PC-3 (cell line): ENCODE data around the gene FBXO2.

ENCODE experiments used
- CTCF ChIP-seq: fragments of 300-600 bp; sonication (generic); conservative IDR thresholded peaks from 2 replicates; pipeline ENCODE4 v1.5.1; 2017; ENCODE audit warnings: antibody characterized with exemption, low read depth, mild to moderate bottlenecking, low read length
- EZH2 ChIP-seq: fragments of 300-600 bp; sonication (generic); IDR thresholded peaks from one replicate; pipeline ENCODE4 v1.6.1; 2017; ENCODE audit warnings: antibody characterized with exemption, mild to moderate bottlenecking, low read length; ENCODE audit not compliant: unreplicated experiment

DNA sequence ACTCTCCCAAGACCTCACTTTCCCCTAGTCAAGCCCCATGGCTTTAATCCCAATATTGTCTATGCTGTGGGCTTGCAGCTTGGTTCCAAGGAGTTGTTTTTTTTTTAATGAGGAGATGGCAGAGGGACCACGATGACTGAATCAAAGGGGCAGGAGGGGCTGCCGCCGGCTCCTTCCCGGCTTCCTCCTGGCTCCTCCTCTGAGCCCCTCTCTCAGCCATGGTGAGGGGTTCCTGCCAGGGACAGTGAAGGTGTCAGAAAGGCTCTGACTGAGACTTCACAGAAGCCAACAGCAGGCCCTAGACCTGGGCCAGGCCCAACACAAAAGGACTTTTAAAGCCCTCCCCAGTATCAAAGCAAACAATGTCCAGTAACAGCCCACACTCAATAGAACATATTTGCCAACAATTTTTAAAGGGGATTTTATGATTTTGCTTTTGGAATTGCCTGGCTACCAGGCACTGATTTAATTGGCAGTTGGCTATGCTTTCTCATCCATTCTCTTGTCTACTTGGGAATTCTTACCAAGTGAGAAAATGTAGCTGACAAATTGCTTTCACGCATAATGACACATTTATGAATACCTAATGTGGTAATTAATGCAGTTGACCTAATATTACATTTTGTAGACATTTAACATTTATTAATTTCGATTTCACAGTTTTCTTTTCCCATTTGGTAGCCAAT is 54.2 kb downstream of the FBXO2 start:
- TF ChIP-seq CTCF (no peak), EZH2 (no peak)
